HepG2 (cell line): ENCODE results near the gene USP7. TPM values are rescaled to one million over a fixed set of nuclear protein-coding genes. Genes with fewer than 3 reads are reported as not detected.
A peak's percentile ranks its signal among the peaks of the same experiment; 100 is the strongest.

Source experiments
- AGO2 ChIP-seq: fragments of 200-400 bp; formaldehyde crosslinking; optimal IDR thresholded peaks from 2 replicates; pipeline ENCODE3; 2017; ENCODE audit warnings: mild to moderate bottlenecking, low read depth, low read length, moderate library complexity
- ASH2L ChIP-seq: fragments of 300-600, 200-600 bp; sonication (generic); IDR thresholded peaks from 2 replicates; pipeline ENCODE4 v1.7.0; 2017; ENCODE audit warnings: low read depth, mild to moderate bottlenecking, moderate library complexity, mixed read lengths, low read length; ENCODE audit not compliant: insufficient read length
- CC2D1A ChIP-seq: sonication (generic); formaldehyde crosslinking; IDR thresholded peaks from 2 replicates; pipeline ENCODE4 v1.8.1; 2023; ENCODE audit warnings: mild to moderate bottlenecking, missing genetic modification reagents
- DZIP1 ChIP-seq: sonication (generic); formaldehyde crosslinking; IDR thresholded peaks from 2 replicates; pipeline ENCODE4 v1.5.0; 2020; ENCODE audit warnings: mild to moderate bottlenecking, missing genetic modification reagents
- GRHL1 ChIP-seq: sonication (generic); formaldehyde crosslinking; conservative IDR thresholded peaks from 2 replicates; pipeline ENCODE4 v1.8.0; 2022; ENCODE audit warnings: missing genetic modification reagents
- MBD4 ChIP-seq: IDR thresholded peaks from 2 replicates; pipeline ENCODE4 v1.6.1; 2012; ENCODE audit warnings: low read length, inconsistent platforms, borderline replicate concordance
- MED13 ChIP-seq: sonication (generic); formaldehyde crosslinking; IDR thresholded peaks from 2 replicates; pipeline ENCODE4 v1.5.0; 2020; ENCODE audit warnings: missing genetic modification reagents
- THYN1 ChIP-seq: sonication (generic); formaldehyde crosslinking; IDR thresholded peaks from 2 replicates; pipeline ENCODE4 v1.8.1; 2023; ENCODE audit warnings: low read depth, mild to moderate bottlenecking, moderate library complexity, missing genetic modification reagents, borderline replicate concordance
- ZBTB1 ChIP-seq: sonication (generic); formaldehyde crosslinking; IDR thresholded peaks from 2 replicates; pipeline ENCODE4 v1.4.0; 2020; ENCODE audit warnings: missing genetic modification reagents, borderline replicate concordance
- ZBTB2 ChIP-seq: sonication (generic); formaldehyde crosslinking; IDR thresholded peaks from 2 replicates; pipeline ENCODE4 v1.8.0; 2022; ENCODE audit warnings: low read depth, missing genetic modification reagents
- ZBTB42 ChIP-seq: sonication (generic); formaldehyde crosslinking; IDR thresholded peaks from 2 replicates; pipeline ENCODE4 v1.5.0; 2020; ENCODE audit warnings: mild to moderate bottlenecking, missing genetic modification reagents
- ZKSCAN8 ChIP-seq: IDR thresholded peaks from 2 replicates; pipeline ENCODE4 v1.6.1; 2016; ENCODE audit warnings: borderline replicate concordance, missing genetic modification reagents, missing compliant biosample characterization
- ZNF207 ChIP-seq: fragments of 450-650 bp; IDR thresholded peaks from 2 replicates; pipeline ENCODE4 v1.6.1; 2016; ENCODE audit warnings: antibody characterized with exemption, borderline replicate concordance
- ZNF234 ChIP-seq: sonication (generic); formaldehyde crosslinking; conservative IDR thresholded peaks from 2 replicates; pipeline ENCODE4 v1.5.1; 2020; ENCODE audit warnings: mild to moderate bottlenecking, missing genetic modification reagents
- ZNF251 ChIP-seq: sonication (generic); formaldehyde crosslinking; IDR thresholded peaks from 2 replicates; pipeline ENCODE4 v1.9.0; 2021; ENCODE audit warnings: mild to moderate bottlenecking, missing genetic modification reagents
- ZNF274 ChIP-seq: sonication (generic); formaldehyde crosslinking; IDR thresholded peaks from 2 replicates; pipeline ENCODE4 v1.5.1; 2020; ENCODE audit warnings: mild to moderate bottlenecking, missing genetic modification reagents
- ZNF441 ChIP-seq: sonication (generic); formaldehyde crosslinking; IDR thresholded peaks from 2 replicates; pipeline ENCODE4 v1.7.0; 2021; ENCODE audit warnings: missing genetic modification reagents, borderline replicate concordance
- ZNF589 ChIP-seq: sonication (generic); formaldehyde crosslinking; conservative IDR thresholded peaks from 2 replicates; pipeline ENCODE4 v1.8.0; 2022; ENCODE audit warnings: mild to moderate bottlenecking, moderate library complexity, missing genetic modification reagents
- polyA plus RNA-seq, 8 experiments: library from polyadenylated mRNA; depleted of rRNA in 3 of 8; stranded (reverse) in 7 of 8; unstranded in 1 of 8; fragments of >200 nt; fragmentation: Illumina TruSeq in 4 of 8; extraction: Trizol in 4 of 8; gene quantifications; 2 replicates each; pipeline versions ENCODE4 v1.2.1 to v1.2.3, GENCODE V29; 2011 to 2016; ENCODE audit warnings: low read depth in 4 of 8, missing spikeins in 1 of 8, mixed read lengths in 1 of 8; ENCODE audit not compliant: insufficient read depth in 1 of 8
- total RNA-seq, 5 experiments: library from RNA; depleted of rRNA; stranded (reverse); fragments of >200 nt; fragmentation: Illumina TruSeq; extraction: Trizol; gene quantifications; 2 replicates each; pipeline ENCODE4 v1.2.3, GENCODE V29; 2016; ENCODE audit warnings: low read depth in 1 of 5
- TF ChIP-seq, protein P1 (sequence below): sonication (generic); formaldehyde crosslinking; IDR thresholded peaks from 2 replicates; pipeline ENCODE4 v1.4.0; 2020; ENCODE audit warnings: missing genetic modification reagents
- TF ChIP-seq, protein P2 (sequence below): sonication (generic); formaldehyde crosslinking; IDR thresholded peaks from 2 replicates; pipeline ENCODE4 v1.8.0; 2022; ENCODE audit warnings: mild to moderate bottlenecking, missing genetic modification reagents, moderate library complexity

Gene USP7
- total and polyA plus RNA-seq, 2 of the 13 experiments (the other 11 are each of a cell fraction or from before 2014, with no cell fraction given): 52.5 to 173 TPM

DNA sequence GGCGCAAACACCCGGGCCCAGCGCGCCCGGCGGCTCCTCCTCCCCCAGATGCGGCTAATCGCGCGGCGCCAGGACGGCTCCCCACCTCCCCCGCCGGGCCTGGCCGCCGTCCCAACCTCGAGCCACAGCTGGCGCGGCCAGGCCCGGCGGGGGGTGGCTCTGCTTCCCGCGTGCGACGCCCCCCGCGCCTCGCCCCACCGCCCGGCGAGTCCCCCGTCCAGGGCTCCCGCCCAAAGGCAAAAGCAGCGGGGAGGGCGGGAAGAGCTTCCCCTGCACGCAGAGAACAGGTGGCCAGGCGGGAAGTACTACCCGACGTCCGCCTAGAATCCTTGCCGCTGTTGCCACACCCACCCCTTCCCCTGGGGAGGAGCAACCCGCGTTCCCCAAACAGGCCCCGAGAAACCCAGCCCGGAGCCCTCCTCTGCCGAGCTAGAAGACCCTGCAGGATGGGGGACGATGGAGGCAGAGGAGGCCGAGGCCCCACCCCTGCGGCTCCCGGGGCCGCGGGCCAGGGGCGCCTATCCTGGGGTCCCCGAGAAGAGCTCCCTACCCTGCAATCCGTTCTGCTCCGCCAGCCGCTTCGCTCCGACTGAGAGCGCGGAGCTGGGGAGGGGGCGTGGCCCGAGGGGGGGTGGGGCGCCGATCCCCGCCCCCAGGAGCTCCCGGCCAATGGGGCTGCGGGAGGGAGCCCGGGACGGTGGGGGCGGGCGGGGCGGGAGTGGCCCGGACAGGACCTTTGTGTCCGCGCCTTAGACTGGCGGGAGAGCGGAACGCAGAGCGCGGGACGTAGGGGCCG lies 95.1 kb downstream of the USP7 start, which contains the start of gene CARHSP1 (continued):
- TF ChIP-seq CC2D1A (CRISPR knock-in tag) (no peak; the same call in 1 of the 2 replicates), ZKSCAN8 (CRISPR knock-in tag) (no peak), ZBTB2 (CRISPR knock-in tag) (peak; percentile 27; the same call in 1 of the 2 replicates), ASH2L (peak; percentile 49), ZNF234 (no peak), ZNF207 (no peak), AGO2 (peak; percentile 94), ZNF589 (no peak), ZNF251 (CRISPR knock-in tag) (no peak), GRHL1 (no peak), THYN1 (no peak), DZIP1 (peak; percentile 29; the same call in 1 of the 2 replicates), ZNF274 (CRISPR knock-in tag) (peak; percentile 87), ZBTB1 (CRISPR knock-in tag) (no peak), ZBTB42 (CRISPR knock-in tag) (no peak), MBD4 (no peak), ZNF441 (CRISPR knock-in tag) (peak; percentile 86; the same call in 1 of the 2 replicates), MED13 (CRISPR knock-in tag) (no peak)
- TF ChIP-seq, protein P1, sequence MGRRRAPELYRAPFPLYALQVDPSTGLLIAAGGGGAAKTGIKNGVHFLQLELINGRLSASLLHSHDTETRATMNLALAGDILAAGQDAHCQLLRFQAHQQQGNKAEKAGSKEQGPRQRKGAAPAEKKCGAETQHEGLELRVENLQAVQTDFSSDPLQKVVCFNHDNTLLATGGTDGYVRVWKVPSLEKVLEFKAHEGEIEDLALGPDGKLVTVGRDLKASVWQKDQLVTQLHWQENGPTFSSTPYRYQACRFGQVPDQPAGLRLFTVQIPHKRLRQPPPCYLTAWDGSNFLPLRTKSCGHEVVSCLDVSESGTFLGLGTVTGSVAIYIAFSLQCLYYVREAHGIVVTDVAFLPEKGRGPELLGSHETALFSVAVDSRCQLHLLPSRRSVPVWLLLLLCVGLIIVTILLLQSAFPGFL (CRISPR knock-in tag): no peak
- TF ChIP-seq, protein P2, sequence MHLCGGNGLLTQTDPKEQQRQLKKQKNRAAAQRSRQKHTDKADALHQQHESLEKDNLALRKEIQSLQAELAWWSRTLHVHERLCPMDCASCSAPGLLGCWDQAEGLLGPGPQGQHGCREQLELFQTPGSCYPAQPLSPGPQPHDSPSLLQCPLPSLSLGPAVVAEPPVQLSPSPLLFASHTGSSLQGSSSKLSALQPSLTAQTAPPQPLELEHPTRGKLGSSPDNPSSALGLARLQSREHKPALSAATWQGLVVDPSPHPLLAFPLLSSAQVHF (CRISPR knock-in tag): peak; percentile 66; the same call in 1 of the 2 replicates
